ENCODE measurements around the gene DENND1A. TPM values are rescaled to one million over a fixed set of nuclear protein-coding genes. Genes with fewer than 3 reads are reported as not detected.

The DENND1A gene
- total RNA-seq, 2 donors from 2014 or later = 19.3 to 22.8 TPM

- Mint-ChIP-seq H3K36me3 (ENCODE audit: low read depth) (no peaks in the 10 kb centered on the region), H3K27ac (no peak overlapping the region), H3K27me3 (peaks cover 8% of the 10 kb centered on the region), H3K4me3 (no peak overlapping the region), H3K4me1 (no peaks in the 10 kb centered on the region), H3K9me3 (no peaks in the 10 kb centered on the region)
- no peak for ATAC-seq (replicated peaks)
Observed at GRCh38 chr9:123346826-123347225, 583.1 kb downstream of the DENND1A start.

GRCh38 chr9:123346026-123346425 is 583.9 kb downstream of the DENND1A start:
- ATAC-seq (replicated peaks) = no peak
- H3K27me3 Mint-ChIP-seq = peaks cover 3% of the 10 kb centered on the region

GRCh38 chr9:123345567-123345955 is 584.4 kb downstream of the DENND1A start:
- no peak overlapping the region for H3K4me3 Mint-ChIP-seq
- H3K27me3 Mint-ChIP-seq = no peaks in the 10 kb centered on the region
- no peaks in the 10 kb centered on the region for H3K36me3 Mint-ChIP-seq (ENCODE audit: low read depth)
- no peak overlapping the region for H3K27ac Mint-ChIP-seq
- no peaks in the 10 kb centered on the region for H3K9me3 Mint-ChIP-seq
- ATAC-seq (replicated peaks) = no peak
- H3K4me1 Mint-ChIP-seq = peaks cover 5% of the 10 kb centered on the region

More at GRCh38 chr9:123346026-123346425, 583.9 kb downstream of the DENND1A start:
- H3K9me3 Mint-ChIP-seq = no peaks in the 10 kb centered on the region
- H3K4me3 Mint-ChIP-seq = no peak overlapping the region
- H3K4me1 Mint-ChIP-seq = peaks cover 5% of the 10 kb centered on the region
- no peak overlapping the region for H3K27ac Mint-ChIP-seq
- H3K36me3 Mint-ChIP-seq (ENCODE audit: low read depth) = no peaks in the 10 kb centered on the region

- ATAC-seq (replicated peaks) = no peak
- no peaks in the 10 kb centered on the region for H3K27me3 Mint-ChIP-seq
- no peak overlapping the region for H3K4me3 Mint-ChIP-seq
- H3K36me3 Mint-ChIP-seq (ENCODE audit: low read depth) = peaks cover 8% of the 10 kb centered on the region
- peaks cover 15% of the 10 kb centered on the region for H3K4me1 Mint-ChIP-seq
- no peaks in the 10 kb centered on the region for H3K9me3 Mint-ChIP-seq
- no peak overlapping the region for H3K27ac Mint-ChIP-seq
Observed at GRCh38 chr9:123344192-123344949, 585.6 kb downstream of the DENND1A start.

GRCh38 chr9:123343443-123344191 is 586.3 kb downstream of the DENND1A start:
- Mint-ChIP-seq H3K27ac (no peak overlapping the region), H3K4me3 (no peak overlapping the region), H3K9me3 (no peaks in the 10 kb centered on the region), H3K4me1 (peaks cover 21% of the 10 kb centered on the region), H3K27me3 (no peaks in the 10 kb centered on the region), H3K36me3 (ENCODE audit: low read depth) (peaks cover 12% of the 10 kb centered on the region)
- no peak for ATAC-seq (replicated peaks)

- Mint-ChIP-seq H3K9me3 (no peaks in the 10 kb centered on the region), H3K36me3 (ENCODE audit: low read depth) (peaks cover 12% of the 10 kb centered on the region), H3K4me1 (peaks cover 24% of the 10 kb centered on the region), H3K4me3 (no peak overlapping the region), H3K27me3 (no peaks in the 10 kb centered on the region), H3K27ac (no peak overlapping the region)
- no peak for ATAC-seq (replicated peaks)
Observed at GRCh38 chr9:123342247-123342646, 587.7 kb downstream of the DENND1A start.

DNA sequence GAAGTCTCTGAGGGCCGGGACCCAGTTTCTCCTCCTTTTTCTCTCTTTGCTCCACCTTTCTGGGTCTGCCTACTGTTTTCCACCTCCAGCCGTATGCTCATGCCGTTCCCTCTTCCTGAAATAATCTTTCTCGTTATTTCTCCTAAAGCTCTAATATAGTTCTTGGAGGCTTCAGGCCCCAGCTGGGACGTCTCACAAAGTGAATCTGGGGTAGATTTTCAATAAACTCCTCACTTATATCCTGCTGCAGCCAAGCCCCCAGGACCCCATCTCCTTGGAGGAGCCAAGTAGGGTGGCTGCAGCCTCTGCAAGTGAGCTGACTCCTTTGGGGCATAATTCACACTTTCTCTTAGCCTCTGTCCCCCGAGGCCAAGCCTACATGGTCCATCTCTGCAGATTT is 588.1 kb downstream of the DENND1A start:
- no peak for ATAC-seq (replicated peaks)
- Mint-ChIP-seq H3K27me3 (no peaks in the 10 kb centered on the region), H3K36me3 (ENCODE audit: low read depth) (peaks cover 12% of the 10 kb centered on the region), H3K4me1 (peaks cover 24% of the 10 kb centered on the region), H3K4me3 (peak overlapping the region; percentile 86), H3K27ac (peak overlapping the region; percentile 98), H3K9me3 (no peaks in the 10 kb centered on the region)

GRCh38 chr9:123339666-123340510 is 590.0 kb downstream of the DENND1A start:
- H3K27ac Mint-ChIP-seq = peak overlapping the region; percentile 98
- ATAC-seq (replicated peaks) = peak; percentile 74
- peak overlapping the region; percentile 86 for H3K4me3 Mint-ChIP-seq
- no peaks in the 10 kb centered on the region for H3K27me3 Mint-ChIP-seq
- H3K4me1 Mint-ChIP-seq = peaks cover 24% of the 10 kb centered on the region
- peaks cover 12% of the 10 kb centered on the region for H3K36me3 Mint-ChIP-seq (ENCODE audit: low read depth)
- H3K9me3 Mint-ChIP-seq = no peaks in the 10 kb centered on the region

- H3K27ac Mint-ChIP-seq = peak overlapping the region; percentile 98
- H3K27me3 Mint-ChIP-seq = no peaks in the 10 kb centered on the region
- peak; percentile 78 for ATAC-seq (replicated peaks)
- no peaks in the 10 kb centered on the region for H3K9me3 Mint-ChIP-seq
- peaks cover 24% of the 10 kb centered on the region for H3K4me1 Mint-ChIP-seq
- H3K4me3 Mint-ChIP-seq = peak overlapping the region; percentile 86
- peaks cover 12% of the 10 kb centered on the region for H3K36me3 Mint-ChIP-seq (ENCODE audit: low read depth)
Observed at GRCh38 chr9:123338710-123339665, 590.9 kb downstream of the DENND1A start.

GRCh38 chr9:123337971-123338370 is 592.0 kb downstream of the DENND1A start:
- Mint-ChIP-seq H3K36me3 (ENCODE audit: low read depth) (peaks cover 12% of the 10 kb centered on the region), H3K27ac (peak overlapping the region; percentile 98), H3K9me3 (no peaks in the 10 kb centered on the region), H3K27me3 (no peaks in the 10 kb centered on the region), H3K4me3 (peak overlapping the region; percentile 86), H3K4me1 (peaks cover 27% of the 10 kb centered on the region)
- ATAC-seq (replicated peaks) = no peak

DNA sequence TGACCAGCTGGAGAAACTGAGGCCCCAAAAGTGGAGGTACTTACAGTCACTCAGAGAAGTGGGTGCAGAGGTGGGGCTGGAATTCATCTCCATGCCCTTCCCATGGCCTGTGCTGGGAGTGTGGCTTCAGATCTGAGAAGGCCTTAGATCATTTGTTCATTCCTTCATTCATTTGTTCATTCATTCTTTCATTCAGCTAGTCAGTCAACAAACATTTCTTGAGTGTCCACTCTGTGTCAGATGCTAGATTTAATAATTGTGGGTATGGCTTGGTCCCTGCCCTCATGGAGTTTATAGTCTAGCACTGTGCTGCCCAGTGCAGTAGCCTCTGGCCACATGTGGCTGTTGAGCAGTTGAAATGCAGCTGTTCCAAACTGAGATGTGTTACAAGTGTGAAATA is 593.0 kb downstream of the DENND1A start:
- Mint-ChIP-seq H3K4me1 (peaks cover 34% of the 10 kb centered on the region), H3K4me3 (no peak overlapping the region), H3K36me3 (ENCODE audit: low read depth) (peaks cover 12% of the 10 kb centered on the region), H3K27me3 (no peaks in the 10 kb centered on the region), H3K27ac (no peak overlapping the region), H3K9me3 (no peaks in the 10 kb centered on the region)
- no peak for ATAC-seq (replicated peaks)

DNA sequence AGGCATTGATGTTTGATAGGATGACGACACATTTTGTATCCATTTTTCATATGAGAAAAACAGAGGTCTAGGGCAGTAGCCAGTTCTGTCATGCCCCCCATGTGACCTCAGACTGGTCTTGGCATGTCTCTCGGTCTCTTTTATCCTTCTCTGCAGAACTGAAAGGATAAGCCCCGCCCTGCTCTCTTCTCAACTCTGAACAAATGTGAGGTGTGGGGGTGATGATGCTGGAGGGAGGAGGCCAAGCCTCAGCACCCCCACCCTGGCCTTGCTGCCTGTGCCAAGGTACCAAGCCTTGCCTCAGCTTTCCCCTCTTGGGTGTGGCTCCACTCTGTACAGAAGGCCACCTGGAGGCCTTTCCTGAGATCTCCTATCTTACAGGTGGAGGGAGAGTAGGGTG is 593.5 kb downstream of the DENND1A start:
- no peak for ATAC-seq (replicated peaks)
- Mint-ChIP-seq H3K27me3 (no peaks in the 10 kb centered on the region), H3K27ac (no peak overlapping the region), H3K4me1 (peaks cover 33% of the 10 kb centered on the region), H3K4me3 (no peak overlapping the region), H3K36me3 (ENCODE audit: low read depth) (peaks cover 12% of the 10 kb centered on the region), H3K9me3 (no peaks in the 10 kb centered on the region)

DNA sequence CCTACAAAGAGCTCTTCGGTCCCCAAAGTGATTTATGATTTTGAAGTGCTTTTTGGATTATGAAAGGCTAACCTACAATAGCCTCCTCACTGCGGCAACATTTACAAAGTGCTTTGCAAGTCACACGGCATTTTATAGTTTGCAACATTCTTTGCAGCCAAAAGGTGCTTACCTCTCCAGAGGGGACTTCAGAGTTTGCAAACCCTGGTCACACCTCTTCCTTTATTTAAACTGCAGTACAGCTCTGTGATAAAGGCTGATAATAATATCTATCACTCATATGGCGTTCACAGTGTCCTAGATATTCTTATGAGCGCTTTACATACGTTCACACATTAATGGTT is 594.0 kb downstream of the DENND1A start:
- ATAC-seq (replicated peaks) = no peak
- Mint-ChIP-seq H3K36me3 (ENCODE audit: low read depth) (peaks cover 12% of the 10 kb centered on the region), H3K4me1 (peaks cover 29% of the 10 kb centered on the region), H3K4me3 (no peak overlapping the region), H3K9me3 (no peaks in the 10 kb centered on the region), H3K27me3 (no peaks in the 10 kb centered on the region), H3K27ac (no peak overlapping the region)

All from activated T-helper 17 cell treated with anti-CD3 and anti-CD28 coated beads, Interleukin-2, amount 50 U/mL, for 72 hours (primary cell).